HG03039 (cell line): ENCODE data around the gene GNG11.
"Not testable (repeated sequence)": the region's sequence is repeated elsewhere in the genome, so short reads cannot be mapped to it uniquely, and the experiment has no call there.

ENCODE experiments used
- ATAC-seq: cut with Tn5 transposase; IDR thresholded peaks from one replicate; pipeline ENCODE4 v1.9.1; 2021; ENCODE audit warnings: mild to moderate bottlenecking, moderate library complexity; ENCODE audit not compliant: unreplicated experiment

GNG11 gene

GRCh38 chr7:93911242-93911641, 10.3 kb upstream of the GNG11 start:
- not testable (repeated sequence) for ATAC-seq

GRCh38 chr7:93911661-93912060, 9.9 kb upstream of the GNG11 start:
- ATAC-seq: peak; percentile 58

GRCh38 chr7:93913197-93913596, 8.3 kb upstream of the GNG11 start:
- no peak for ATAC-seq

GRCh38 chr7:93914581-93915066, 6.9 kb upstream of the GNG11 start:
- ATAC-seq: no peak

GRCh38 chr7:93915206-93915842, 6.2 kb upstream of the GNG11 start:
- not testable (repeated sequence) for ATAC-seq

GRCh38 chr7:93915888-93916287, 5.6 kb upstream of the GNG11 start:
- ATAC-seq: not testable (repeated sequence)

GRCh38 chr7:93916315-93916714, 5.2 kb upstream of the GNG11 start:
- not testable (repeated sequence) for ATAC-seq

- ATAC-seq: no peak
Measured at GRCh38 chr7:93920496-93921182, 896 bp upstream of the GNG11 start.

- ATAC-seq: no peak
Measured at GRCh38 chr7:93921186-93921585, 349 bp upstream of the GNG11 start.

GRCh38 chr7:93923296-93923695, 1.8 kb downstream of the GNG11 start:
- no peak for ATAC-seq

GRCh38 chr7:93923942-93924341, 2.4 kb downstream of the GNG11 start:
- ATAC-seq: no peak

GRCh38 chr7:93926800-93927199, 5.3 kb downstream of the GNG11 start:
- no peak for ATAC-seq

GRCh38 chr7:93927585-93927984, 6.0 kb downstream of the GNG11 start:
- no peak for ATAC-seq

GRCh38 chr7:93931655-93932054, 10.1 kb downstream of the GNG11 start:
- ATAC-seq: no peak

- no peak for ATAC-seq
Measured at GRCh38 chr7:93933156-93933555, 11.6 kb downstream of the GNG11 start.

GRCh38 chr7:93935102-93935501, 13.6 kb downstream of the GNG11 start:
- ATAC-seq: no peak

- ATAC-seq: no peak
Measured at GRCh38 chr7:93937818-93938217, 16.3 kb downstream of the GNG11 start.

GRCh38 chr7:93938293-93938692, 16.8 kb downstream of the GNG11 start:
- ATAC-seq: no peak

GRCh38 chr7:93941945-93942344, 20.4 kb downstream of the GNG11 start:
- ATAC-seq: no peak

GRCh38 chr7:93943816-93944540, 22.4 kb downstream of the GNG11 start:
- no peak for ATAC-seq

GRCh38 chr7:93944673-93945072, 23.1 kb downstream of the GNG11 start:
- ATAC-seq: no peak

GRCh38 chr7:93945083-93945482, 23.5 kb downstream of the GNG11 start:
- no peak for ATAC-seq
